ENCODE results near the gene SMIM20. TPM values are rescaled to one million over a fixed set of nuclear protein-coding genes. Genes with fewer than 3 reads are reported as not detected.
A peak's percentile ranks its signal among the peaks of the same experiment; 100 is the strongest.

The SMIM20 gene
- total RNA-seq, 1 donor from 2014 or later, result 57.5 TPM

DNA sequence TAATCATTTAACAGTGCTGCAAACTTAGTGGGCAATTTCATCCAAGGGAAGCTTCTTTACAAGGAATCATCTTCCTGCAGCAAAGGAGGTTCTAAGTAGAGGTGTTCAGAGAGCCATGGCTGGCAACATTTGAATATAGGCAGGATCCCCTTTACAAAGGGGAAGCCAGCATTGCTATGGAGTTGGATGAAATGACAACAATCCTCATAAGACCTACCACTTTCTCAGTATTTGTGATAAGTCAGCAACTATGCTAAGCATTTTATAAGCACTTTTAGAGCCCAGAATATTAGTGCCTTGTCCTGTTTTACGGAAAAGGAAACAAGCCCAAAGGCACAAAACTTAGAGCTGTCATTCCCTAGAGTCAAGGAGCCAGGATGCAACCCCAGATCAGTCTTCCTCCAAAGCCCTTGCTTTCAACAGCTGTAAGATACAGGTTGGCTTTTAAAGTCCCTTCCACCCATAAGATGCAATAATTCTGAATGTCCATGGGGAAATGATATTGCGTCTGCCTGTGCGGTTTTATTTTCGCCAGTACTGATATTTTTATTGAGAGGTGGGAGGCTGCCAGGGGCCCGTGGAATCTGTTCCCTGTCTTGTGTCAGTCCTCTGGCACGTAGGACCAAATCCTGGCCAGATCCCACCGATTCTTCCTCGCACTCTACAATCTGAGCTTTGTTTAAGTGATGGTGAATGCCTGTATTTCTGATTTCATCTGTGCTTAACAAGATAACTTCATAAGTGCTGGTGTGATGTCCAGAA is 59.1 kb downstream of the SMIM20 start:
- Histone ChIP-seq H3F3A (ENCODE audit: low read depth) (peaks cover 30% of the 10 kb centered on the region), H3K4me3 (no peak overlapping the region)
- H3K4me3 Mint-ChIP-seq, result no peak overlapping the region

DNA sequence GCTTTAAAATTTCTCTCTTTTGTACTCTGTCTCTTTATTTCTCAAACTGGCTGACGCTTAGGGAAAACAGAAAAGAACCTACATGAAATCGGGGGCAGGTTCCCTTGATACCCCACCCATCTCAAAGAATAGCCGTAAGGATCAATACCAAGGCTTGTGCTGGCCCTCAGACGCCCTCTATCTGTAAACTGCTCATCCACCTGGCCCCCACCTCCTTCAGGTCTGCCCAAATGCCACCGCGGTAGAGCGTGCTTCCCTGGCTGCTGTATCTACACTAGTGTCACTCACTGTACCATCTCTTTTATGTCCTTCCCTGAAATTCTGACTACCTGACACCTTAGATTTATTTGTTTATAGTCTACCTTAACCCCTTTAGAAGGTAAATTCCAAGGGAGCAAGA is 62.8 kb downstream of the SMIM20 start:
- peaks cover 23% of the 10 kb centered on the region for H3K4me1 Mint-ChIP-seq
- Histone ChIP-seq H3K4me3 (no peak overlapping the region), H3K9me3 (ENCODE audit: low read depth) (no peaks in the 10 kb centered on the region), H3K36me3 (no peaks in the 10 kb centered on the region), H3K9ac (no peak overlapping the region), H3K27ac (no peak overlapping the region), H3K27me3 (no peaks in the 10 kb centered on the region), H4K20me1 (ENCODE audit: low read depth) (no peaks in the 10 kb centered on the region), H3K4me1 (peaks cover 12% of the 10 kb centered on the region), H2AFZ (replicated peaks) (no peak overlapping the region), H3K4me2 (no peak overlapping the region), H3K79me2 (ENCODE audit: low read depth) (no peaks in the 10 kb centered on the region), H3F3A (ENCODE audit: low read depth) (peaks cover 17% of the 10 kb centered on the region)
- peaks cover 8% of the 10 kb centered on the region for H3K9me3 Mint-ChIP-seq
- H3K27me3 Mint-ChIP-seq (ENCODE audit: insufficient read depth, low read depth), result no peaks in the 10 kb centered on the region
- H3K36me3 Mint-ChIP-seq, result no peaks in the 10 kb centered on the region
- DNase-seq (ENCODE audit: low spot score), result no peak
- no peak overlapping the region for H3K4me3 Mint-ChIP-seq
- TF ChIP-seq CTCF (IDR thresholded peaks at IDR 0.05), result no peak
- no peak overlapping the region for H3K27ac Mint-ChIP-seq

More for the DNA sequence above, 59.1 kb downstream of the SMIM20 start:
- Mint-ChIP-seq H3K27me3 (ENCODE audit: insufficient read depth, low read depth) (no peaks in the 10 kb centered on the region), H3K36me3 (no peaks in the 10 kb centered on the region), H3K27ac (no peak overlapping the region), H3K9me3 (peaks cover 14% of the 10 kb centered on the region), H3K4me1 (peaks cover 49% of the 10 kb centered on the region)
- no peak overlapping the region for H2AFZ ChIP-seq (replicated peaks)
- peaks cover 27% of the 10 kb centered on the region for H3K4me1 ChIP-seq
- H3K9me3 ChIP-seq (ENCODE audit: low read depth), result no peaks in the 10 kb centered on the region
- H3K9ac ChIP-seq, result no peak overlapping the region
- H3K27me3 ChIP-seq, result no peaks in the 10 kb centered on the region
- no peaks in the 10 kb centered on the region for H3K36me3 ChIP-seq
- no peaks in the 10 kb centered on the region for H4K20me1 ChIP-seq (ENCODE audit: low read depth)
- H3K79me2 ChIP-seq (ENCODE audit: low read depth), result no peaks in the 10 kb centered on the region
- no peak overlapping the region for H3K27ac ChIP-seq
- DNase-seq (ENCODE audit: low spot score), result no peak
- no peak overlapping the region for H3K4me2 ChIP-seq
- no peak for TF ChIP-seq EZH2 (IDR thresholded peaks at IDR 0.05)
- no peak for TF ChIP-seq CTCF (IDR thresholded peaks at IDR 0.05)
- TF ChIP-seq EZH2phosphoT487 (IDR thresholded peaks at IDR 0.05), result no peak

- TF ChIP-seq EZH2phosphoT487 (IDR thresholded peaks at IDR 0.05) (no peak), EZH2 (IDR thresholded peaks at IDR 0.05) (no peak), CTCF (IDR thresholded peaks at IDR 0.05) (no peak)
- no peak overlapping the region for H3K4me3 Mint-ChIP-seq
- H3K4me2 ChIP-seq, result peak overlapping the region; percentile 66
- H3K27me3 ChIP-seq, result no peaks in the 10 kb centered on the region
- H3K36me3 Mint-ChIP-seq, result no peaks in the 10 kb centered on the region
- peaks cover 9% of the 10 kb centered on the region for H3K4me1 ChIP-seq
- no peaks in the 10 kb centered on the region for H3K27me3 Mint-ChIP-seq (ENCODE audit: insufficient read depth, low read depth)
- H3K4me3 ChIP-seq, result no peak overlapping the region
- no peaks in the 10 kb centered on the region for H3K79me2 ChIP-seq (ENCODE audit: low read depth)
- DNase-seq (ENCODE audit: low spot score), result no peak
- H3K4me1 Mint-ChIP-seq, result peaks cover 20% of the 10 kb centered on the region
- peak overlapping the region; percentile 99 for H2AFZ ChIP-seq (replicated peaks)
- H3K36me3 ChIP-seq, result no peaks in the 10 kb centered on the region
- H3K9me3 ChIP-seq (ENCODE audit: low read depth), result no peaks in the 10 kb centered on the region
- H3F3A ChIP-seq (ENCODE audit: low read depth), result peaks cover 16% of the 10 kb centered on the region
- H3K27ac Mint-ChIP-seq, result peak overlapping the region; percentile 96
- peak overlapping the region; percentile 45 for H3K9ac ChIP-seq
- no peaks in the 10 kb centered on the region for H4K20me1 ChIP-seq (ENCODE audit: low read depth)
- peak overlapping the region; percentile 86 for H3K27ac ChIP-seq
- H3K9me3 Mint-ChIP-seq, result peaks cover 3% of the 10 kb centered on the region
These were observed 63.6 kb downstream of the SMIM20 start for GRCh38 chr4:25977397-25978170.
